ENCODE data around the gene ADAM22. TPM values are rescaled to one million over a fixed set of nuclear protein-coding genes. Genes with fewer than 3 reads are reported as not detected.

The ADAM22 gene
- total RNA-seq, 1 donor from 2014 or later: 0.63 TPM

DNA sequence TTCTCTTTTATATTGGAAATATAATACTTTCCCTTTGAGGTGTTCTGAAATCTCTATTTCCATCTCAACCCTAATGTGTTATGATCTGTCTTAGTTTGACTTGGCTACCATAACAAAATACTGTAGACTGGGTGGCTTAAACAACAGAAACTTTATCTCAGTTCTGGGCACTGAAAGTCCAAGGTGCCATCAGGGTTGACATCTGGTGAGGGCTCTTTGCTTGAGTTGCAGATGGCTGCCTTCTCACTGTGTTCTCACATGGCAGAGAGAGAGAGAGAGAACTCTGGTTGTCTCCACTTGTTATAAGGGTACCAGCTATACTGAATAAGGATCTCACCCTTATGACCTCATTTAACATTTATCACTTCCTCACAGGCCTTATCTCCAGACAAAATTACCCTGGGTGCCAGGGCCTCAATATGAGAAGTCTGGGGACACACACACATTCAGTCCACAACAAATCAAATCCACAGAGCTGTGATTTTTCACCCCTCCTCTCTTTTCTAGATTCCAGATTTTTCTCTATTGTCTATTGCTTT lies 181.3 kb downstream of the ADAM22 start:
- TF ChIP-seq, protein P1, sequence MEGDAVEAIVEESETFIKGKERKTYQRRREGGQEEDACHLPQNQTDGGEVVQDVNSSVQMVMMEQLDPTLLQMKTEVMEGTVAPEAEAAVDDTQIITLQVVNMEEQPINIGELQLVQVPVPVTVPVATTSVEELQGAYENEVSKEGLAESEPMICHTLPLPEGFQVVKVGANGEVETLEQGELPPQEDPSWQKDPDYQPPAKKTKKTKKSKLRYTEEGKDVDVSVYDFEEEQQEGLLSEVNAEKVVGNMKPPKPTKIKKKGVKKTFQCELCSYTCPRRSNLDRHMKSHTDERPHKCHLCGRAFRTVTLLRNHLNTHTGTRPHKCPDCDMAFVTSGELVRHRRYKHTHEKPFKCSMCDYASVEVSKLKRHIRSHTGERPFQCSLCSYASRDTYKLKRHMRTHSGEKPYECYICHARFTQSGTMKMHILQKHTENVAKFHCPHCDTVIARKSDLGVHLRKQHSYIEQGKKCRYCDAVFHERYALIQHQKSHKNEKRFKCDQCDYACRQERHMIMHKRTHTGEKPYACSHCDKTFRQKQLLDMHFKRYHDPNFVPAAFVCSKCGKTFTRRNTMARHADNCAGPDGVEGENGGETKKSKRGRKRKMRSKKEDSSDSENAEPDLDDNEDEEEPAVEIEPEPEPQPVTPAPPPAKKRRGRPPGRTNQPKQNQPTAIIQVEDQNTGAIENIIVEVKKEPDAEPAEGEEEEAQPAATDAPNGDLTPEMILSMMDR (conservative IDR thresholded peaks at IDR 0.05; ENCODE audit: low read depth, low read length): no peak
- H3K4me3 ChIP-seq (ENCODE audit: low read depth, low read length): no peak overlapping the region

GRCh38 chr7:88115816-88116215 lies 181.8 kb downstream of the ADAM22 start:
- DNase-seq (ENCODE audit: low read depth): no peak
- H3K4me3 ChIP-seq (ENCODE audit: low read depth, low read length): no peak overlapping the region
- TF ChIP-seq, protein P1 (conservative IDR thresholded peaks at IDR 0.05; ENCODE audit: low read depth, low read length): no peak

More for the DNA sequence above, 181.3 kb downstream of the ADAM22 start:
- no peak for DNase-seq (ENCODE audit: low read depth)

DNA sequence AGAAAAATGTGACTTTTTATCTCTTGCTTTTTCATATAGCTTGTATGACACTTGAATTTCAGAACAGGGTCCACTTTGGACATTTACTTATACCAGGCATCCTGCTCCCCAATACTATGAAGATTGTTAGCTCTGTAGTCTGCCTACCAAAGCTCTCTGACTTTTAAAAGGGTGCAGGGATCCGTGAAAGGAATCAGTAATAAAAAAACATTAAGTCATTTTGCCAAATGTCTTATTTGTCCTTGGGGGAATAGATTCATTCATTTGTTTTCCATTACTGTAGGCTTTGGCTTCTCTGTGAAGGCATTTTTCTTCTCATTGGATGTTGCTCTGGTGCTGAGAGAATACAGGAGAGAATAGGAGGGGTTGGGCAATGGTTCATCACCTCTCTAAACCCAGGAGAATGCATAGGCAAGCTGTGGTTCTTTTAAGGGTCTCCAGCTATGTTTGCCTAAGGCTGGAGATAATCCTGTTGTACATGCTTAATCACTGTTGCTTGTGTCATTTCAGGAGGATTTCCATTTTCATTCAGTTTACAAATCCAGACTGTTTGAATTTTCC lies 182.3 kb downstream of the ADAM22 start:
- H3K4me3 ChIP-seq (ENCODE audit: low read depth, low read length): no peak overlapping the region
- no peak for DNase-seq (ENCODE audit: low read depth)
- TF ChIP-seq, protein P1 (conservative IDR thresholded peaks at IDR 0.05; ENCODE audit: low read depth, low read length): no peak

DNA sequence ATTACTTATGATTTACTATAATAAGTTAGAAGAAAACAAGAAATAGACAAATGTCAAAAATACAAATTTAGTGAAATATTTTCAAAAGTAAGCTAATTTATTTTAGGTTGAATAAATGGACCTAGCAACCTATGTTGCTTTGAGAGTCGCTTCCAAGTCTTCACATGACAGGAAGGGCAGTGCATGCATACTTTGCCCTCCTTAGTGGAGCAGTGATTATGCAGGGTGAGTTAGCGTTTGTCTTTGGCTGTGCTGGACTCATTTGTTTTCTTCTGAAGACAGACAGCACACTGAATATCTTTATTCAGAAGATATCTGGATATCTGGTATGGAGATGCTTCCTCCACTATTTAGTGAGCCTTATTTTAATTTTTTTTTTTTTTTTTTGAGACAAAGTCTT lies 183.3 kb downstream of the ADAM22 start:
- DNase-seq (ENCODE audit: low read depth): no peak
- TF ChIP-seq, protein P1 (conservative IDR thresholded peaks at IDR 0.05; ENCODE audit: low read depth, low read length): no peak
- H3K4me3 ChIP-seq (ENCODE audit: low read depth, low read length): no peak overlapping the region

DNA sequence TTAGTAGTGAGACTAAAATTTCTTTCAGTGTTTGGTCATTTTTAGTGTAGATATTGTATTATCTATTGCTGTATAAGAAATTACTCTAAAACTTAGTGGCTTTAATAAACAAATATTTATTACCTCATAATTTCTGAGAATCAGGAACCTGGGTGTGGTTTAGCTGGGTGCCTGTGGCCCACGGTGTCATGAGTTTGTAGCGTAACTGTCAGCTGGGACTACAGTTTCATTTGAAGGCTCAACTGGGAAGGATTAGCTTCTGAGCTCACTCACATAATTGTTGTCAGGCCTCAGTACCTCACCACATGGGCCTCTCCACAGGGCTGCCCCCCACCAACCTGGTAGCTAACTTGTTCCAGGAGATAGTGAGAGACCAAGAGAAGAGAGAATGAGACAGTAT lies 187.3 kb downstream of the ADAM22 start:
- TF ChIP-seq, protein P1 (conservative IDR thresholded peaks at IDR 0.05; ENCODE audit: low read depth, low read length): no peak
- no peak overlapping the region for H3K4me3 ChIP-seq (ENCODE audit: low read depth, low read length)
- DNase-seq (ENCODE audit: low read depth): no peak

GRCh38 chr7:88127637-88128290 lies 193.7 kb downstream of the ADAM22 start:
- no peak for DNase-seq (ENCODE audit: low read depth)
- TF ChIP-seq, protein P1 (conservative IDR thresholded peaks at IDR 0.05; ENCODE audit: low read depth, low read length): no peak
- no peak overlapping the region for H3K4me3 ChIP-seq (ENCODE audit: low read depth, low read length)
